Measurements from ENCODE around the gene RNF167. TPM values are rescaled to one million over a fixed set of nuclear protein-coding genes. Genes with fewer than 3 reads are reported as not detected.

The RNF167 gene
- total and polyA plus RNA-seq, 2 of the 13 experiments (the other 11 are each of a cell fraction or from before 2014, with no cell fraction given) = 44.1 to 45.4 TPM

DNA sequence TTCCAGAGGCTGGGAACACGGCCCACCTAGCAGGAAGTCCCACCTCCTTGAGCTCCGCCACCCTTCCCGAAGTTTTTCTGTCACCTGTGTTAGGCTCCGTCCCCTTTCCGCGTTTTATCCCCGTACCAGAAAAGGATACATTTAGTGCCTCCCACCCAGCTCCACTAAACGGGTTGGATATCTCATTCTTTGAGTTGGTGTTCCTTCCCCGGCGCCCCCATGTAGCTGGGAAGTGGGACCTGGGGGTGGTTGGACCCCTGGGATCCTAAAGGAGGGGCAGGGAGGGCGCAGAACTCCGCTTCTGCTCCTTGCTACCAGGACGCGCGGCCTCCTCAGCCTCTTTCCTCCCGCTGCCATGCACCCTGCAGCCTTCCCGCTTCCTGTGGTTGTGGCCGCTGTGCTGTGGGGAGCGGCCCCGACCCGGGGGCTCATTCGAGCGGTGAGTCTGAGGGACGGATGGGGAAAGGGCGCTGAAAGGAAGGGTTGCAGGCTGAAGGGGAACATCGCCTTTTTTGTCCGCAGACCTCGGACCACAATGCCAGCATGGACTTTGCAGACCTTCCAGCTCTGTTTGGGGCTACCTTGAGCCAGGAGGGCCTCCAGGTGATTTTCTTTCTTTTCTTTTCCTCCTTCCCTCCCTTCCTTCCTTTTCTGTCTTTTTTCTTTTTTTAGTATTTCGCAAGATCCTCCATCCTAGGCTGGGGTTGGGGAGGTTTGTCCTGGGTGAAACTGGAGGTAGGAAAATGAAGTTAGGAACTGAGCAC, 669 bp downstream of the RNF167 start (continued):
- TF ChIP-seq ZNF276 (CRISPR knock-in tag; IDR thresholded peaks at IDR 0.05; ENCODE audit: low read depth) = no peak
- TF ChIP-seq HIVEP1 (CRISPR knock-in tag; IDR thresholded peaks at IDR 0.05) = 0 out of 2 replicates have a peak, but pooled peaks have one; percentile 36
- TF ChIP-seq ZMYM2 (CRISPR knock-in tag; IDR thresholded peaks at IDR 0.05) = no peak
- TF ChIP-seq ZNF207 (IDR thresholded peaks at IDR 0.05; ENCODE audit: borderline replicate concordance) = no peak
- TF ChIP-seq SNRNP70 (IDR thresholded peaks at IDR 0.05; ENCODE audit: low read depth, low read length) = no peak
- 0 out of 2 replicates have a peak, but pooled peaks have one; percentile 5 for TF ChIP-seq ELF3 (CRISPR knock-in tag; IDR thresholded peaks at IDR 0.05)
- TF ChIP-seq AGO2 (optimal IDR thresholded peaks at IDR 0.05; ENCODE audit: low read depth, low read length) = peak; percentile 70
- TF ChIP-seq HNF4G (IDR thresholded peaks at IDR 0.05; ENCODE audit: borderline replicate concordance, low read depth, low read length) = no peak
- TF ChIP-seq HNF4G (CRISPR knock-in tag; IDR thresholded peaks at IDR 0.05; ENCODE audit: borderline replicate concordance, low read depth) = no peak
- TF ChIP-seq KDM2A (CRISPR knock-in tag; IDR thresholded peaks at IDR 0.05; ENCODE audit: borderline replicate concordance, low read depth) = 0 out of 2 replicates have a peak, but pooled peaks have one; percentile 39
- no peak for TF ChIP-seq CEBPG (CRISPR knock-in tag; IDR thresholded peaks at IDR 0.05)
- no peak for TF ChIP-seq ZNF33B (CRISPR knock-in tag; IDR thresholded peaks at IDR 0.05)
- 0 out of 2 replicates have a peak, but pooled peaks have one; percentile 81 for TF ChIP-seq SIN3A (IDR thresholded peaks at IDR 0.05; ENCODE audit: borderline replicate concordance, low read depth, low read length)
- TF ChIP-seq, protein P1, sequence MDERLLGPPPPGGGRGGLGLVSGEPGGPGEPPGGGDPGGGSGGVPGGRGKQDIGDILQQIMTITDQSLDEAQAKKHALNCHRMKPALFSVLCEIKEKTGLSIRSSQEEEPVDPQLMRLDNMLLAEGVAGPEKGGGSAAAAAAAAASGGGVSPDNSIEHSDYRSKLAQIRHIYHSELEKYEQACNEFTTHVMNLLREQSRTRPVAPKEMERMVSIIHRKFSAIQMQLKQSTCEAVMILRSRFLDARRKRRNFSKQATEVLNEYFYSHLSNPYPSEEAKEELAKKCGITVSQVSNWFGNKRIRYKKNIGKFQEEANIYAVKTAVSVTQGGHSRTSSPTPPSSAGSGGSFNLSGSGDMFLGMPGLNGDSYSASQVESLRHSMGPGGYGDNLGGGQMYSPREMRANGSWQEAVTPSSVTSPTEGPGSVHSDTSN (CRISPR knock-in tag; IDR thresholded peaks at IDR 0.05) = no peak
- TF ChIP-seq ZFP36L2 (CRISPR knock-in tag; IDR thresholded peaks at IDR 0.05) = no peak
- TF ChIP-seq, protein P2, sequence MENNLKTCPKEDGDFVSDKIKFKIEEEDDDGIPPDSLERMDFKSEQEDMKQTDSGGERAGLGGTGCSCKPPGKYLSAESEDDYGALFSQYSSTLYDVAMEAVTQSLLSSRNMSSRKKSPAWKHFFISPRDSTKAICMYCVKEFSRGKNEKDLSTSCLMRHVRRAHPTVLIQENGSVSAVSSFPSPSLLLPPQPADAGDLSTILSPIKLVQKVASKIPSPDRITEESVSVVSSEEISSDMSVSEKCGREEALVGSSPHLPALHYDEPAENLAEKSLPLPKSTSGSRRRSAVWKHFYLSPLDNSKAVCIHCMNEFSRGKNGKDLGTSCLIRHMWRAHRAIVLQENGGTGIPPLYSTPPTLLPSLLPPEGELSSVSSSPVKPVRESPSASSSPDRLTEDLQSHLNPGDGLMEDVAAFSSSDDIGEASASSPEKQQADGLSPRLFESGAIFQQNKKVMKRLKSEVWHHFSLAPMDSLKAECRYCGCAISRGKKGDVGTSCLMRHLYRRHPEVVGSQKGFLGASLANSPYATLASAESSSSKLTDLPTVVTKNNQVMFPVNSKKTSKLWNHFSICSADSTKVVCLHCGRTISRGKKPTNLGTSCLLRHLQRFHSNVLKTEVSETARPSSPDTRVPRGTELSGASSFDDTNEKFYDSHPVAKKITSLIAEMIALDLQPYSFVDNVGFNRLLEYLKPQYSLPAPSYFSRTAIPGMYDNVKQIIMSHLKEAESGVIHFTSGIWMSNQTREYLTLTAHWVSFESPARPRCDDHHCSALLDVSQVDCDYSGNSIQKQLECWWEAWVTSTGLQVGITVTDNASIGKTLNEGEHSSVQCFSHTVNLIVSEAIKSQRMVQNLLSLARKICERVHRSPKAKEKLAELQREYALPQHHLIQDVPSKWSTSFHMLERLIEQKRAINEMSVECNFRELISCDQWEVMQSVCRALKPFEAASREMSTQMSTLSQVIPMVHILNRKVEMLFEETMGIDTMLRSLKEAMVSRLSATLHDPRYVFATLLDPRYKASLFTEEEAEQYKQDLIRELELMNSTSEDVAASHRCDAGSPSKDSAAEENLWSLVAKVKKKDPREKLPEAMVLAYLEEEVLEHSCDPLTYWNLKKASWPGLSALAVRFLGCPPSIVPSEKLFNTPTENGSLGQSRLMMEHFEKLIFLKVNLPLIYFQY (CRISPR knock-in tag; IDR thresholded peaks at IDR 0.05; ENCODE audit: borderline replicate concordance) = no peak
- TF ChIP-seq FOXJ3 (CRISPR knock-in tag; IDR thresholded peaks at IDR 0.05; ENCODE audit: borderline replicate concordance) = no peak

Measured in HepG2 (cell line).